HepG2 (cell line): ENCODE measurements around the gene PLRG1. TPM values are rescaled to one million over a fixed set of nuclear protein-coding genes. Genes with fewer than 3 reads are reported as not detected.
A peak's percentile ranks its signal among the peaks of the same experiment; 100 is the strongest.

ENCODE experiments used
- ATF5 ChIP-seq: sonication (generic); formaldehyde crosslinking; IDR thresholded peaks from 2 replicates; pipeline ENCODE4 v1.4.0; 2020; ENCODE audit warnings: mild to moderate bottlenecking, low read depth, missing genetic modification reagents
- BHLHE40 ChIP-seq: IDR thresholded peaks from 2 replicates; pipeline ENCODE4 v1.6.1; 2011; ENCODE audit warnings: low read length, improper control_type of control experiment
- GMEB2 ChIP-seq: IDR thresholded peaks from 2 replicates; pipeline ENCODE4 v1.6.1; 2016; ENCODE audit warnings: missing biosample characterization, missing genetic modification reagents, low read depth
- GRHL1 ChIP-seq: sonication (generic); formaldehyde crosslinking; conservative IDR thresholded peaks from 2 replicates; pipeline ENCODE4 v1.8.0; 2022; ENCODE audit warnings: missing genetic modification reagents
- HOXA3 ChIP-seq: sonication (generic); formaldehyde crosslinking; IDR thresholded peaks from 2 replicates; pipeline ENCODE4 v1.5.0; 2020; ENCODE audit warnings: missing genetic modification reagents
- KDM1A ChIP-seq: IDR thresholded peaks from 2 replicates; pipeline ENCODE4 v1.6.1; 2016; ENCODE audit warnings: missing compliant biosample characterization
- PLSCR1 ChIP-seq: sonication (generic); formaldehyde crosslinking; IDR thresholded peaks from 2 replicates; pipeline ENCODE4 v1.5.0; 2020; ENCODE audit warnings: missing genetic modification reagents, mild to moderate bottlenecking, borderline replicate concordance
- POLR2AphosphoS5 ChIP-seq: IDR thresholded peaks from 2 replicates; pipeline ENCODE4 v1.6.1; 2012; ENCODE audit warnings: low read depth, low read length
- SNAI1 ChIP-seq: sonication (generic); formaldehyde crosslinking; IDR thresholded peaks from 2 replicates; pipeline ENCODE4 v1.5.0; 2020; ENCODE audit warnings: mild to moderate bottlenecking, missing genetic modification reagents, borderline replicate concordance
- TFDP2 ChIP-seq: sonication (generic); formaldehyde crosslinking; IDR thresholded peaks from 2 replicates; pipeline ENCODE4 v1.4.0; 2020; ENCODE audit warnings: missing genetic modification reagents
- TRIM24 ChIP-seq: sonication (generic); formaldehyde crosslinking; IDR thresholded peaks from 2 replicates; pipeline ENCODE4 v1.8.0; 2022; ENCODE audit warnings: mild to moderate bottlenecking, missing genetic modification reagents
- ZNF333 ChIP-seq: sonication (generic); formaldehyde crosslinking; IDR thresholded peaks from 2 replicates; pipeline ENCODE4 v1.4.0; 2020; ENCODE audit warnings: mild to moderate bottlenecking, missing genetic modification reagents, borderline replicate concordance
- ZNF609 ChIP-seq: sonication (generic); formaldehyde crosslinking; IDR thresholded peaks from 2 replicates; pipeline ENCODE4 v1.4.0; 2020; ENCODE audit warnings: mild to moderate bottlenecking, missing genetic modification reagents, borderline replicate concordance
- ZNF761 ChIP-seq: sonication (generic); formaldehyde crosslinking; conservative IDR thresholded peaks from 2 replicates; pipeline ENCODE4 v1.4.0; 2020; ENCODE audit warnings: mild to moderate bottlenecking, missing genetic modification reagents
- ZNF841 ChIP-seq: sonication (generic); formaldehyde crosslinking; IDR thresholded peaks from 2 replicates; pipeline ENCODE4 v1.8.1; 2023; ENCODE audit warnings: missing genetic modification reagents, borderline replicate concordance
- ZNF878 ChIP-seq: sonication (generic); formaldehyde crosslinking; IDR thresholded peaks from 2 replicates; pipeline ENCODE4 v1.8.1; 2023; ENCODE audit warnings: mild to moderate bottlenecking, missing genetic modification reagents, moderate library complexity
- polyA plus RNA-seq, 8 experiments: library from polyadenylated mRNA; depleted of rRNA in 3 of 8; stranded (reverse) in 7 of 8; unstranded in 1 of 8; fragments of >200 nt; fragmentation: Illumina TruSeq in 4 of 8; extraction: Trizol in 4 of 8; gene quantifications; 2 replicates each; pipeline versions ENCODE4 v1.2.1 to v1.2.3, GENCODE V29; 2011 to 2016; ENCODE audit warnings: low read depth in 4 of 8, missing spikeins in 1 of 8, mixed read lengths in 1 of 8; ENCODE audit not compliant: insufficient read depth in 1 of 8
- total RNA-seq, 5 experiments: library from RNA; depleted of rRNA; stranded (reverse); fragments of >200 nt; fragmentation: Illumina TruSeq; extraction: Trizol; gene quantifications; 2 replicates each; pipeline ENCODE4 v1.2.3, GENCODE V29; 2016; ENCODE audit warnings: low read depth in 1 of 5

Gene PLRG1
- total and polyA plus RNA-seq, 2 of the 13 experiments (the other 11 are each of a cell fraction or from before 2014, with no cell fraction given): 77.3 to 110 TPM

- TF ChIP-seq GRHL1 (CRISPR knock-in tag) (no peak), ZNF609 (peak; percentile 100), ATF5 (no peak), SNAI1 (CRISPR knock-in tag) (no peak), HOXA3 (peak; percentile 88), KDM1A (CRISPR knock-in tag) (peak; percentile 58; the same call in 1 of the 2 replicates), ZNF841 (CRISPR knock-in tag) (no peak), BHLHE40 (no peak), ZNF878 (peak; percentile 48; the same call in 1 of the 2 replicates), TFDP2 (CRISPR knock-in tag) (no peak), TRIM24 (CRISPR knock-in tag) (no peak), POLR2AphosphoS5 (no peak), GMEB2 (CRISPR knock-in tag) (no peak), ZNF761 (CRISPR knock-in tag) (no peak), PLSCR1 (CRISPR knock-in tag) (no peak), ZNF333 (CRISPR knock-in tag) (no peak)
These were observed 9.6 kb upstream of the PLRG1 start (continued) for GRCh38 chr4:154559494-154560418.
